Vagina (tissue), 2 donors: ENCODE measurements around the gene PRR23E.

Experiments
- CTCF ChIP-seq, 3 experiments: fragments of 450-650 bp in 2 of 3; fragments of 200-600 bp in 1 of 3; sonication (generic) in 1 of 3; IDR thresholded peaks; one replicate each; pipeline ENCODE4 v1.5.1; 2017 to 2019; ENCODE audit warnings: antibody characterized with exemption in 3 of 3, mild to moderate bottlenecking in 2 of 3, moderate library complexity in 2 of 3
- POLR2AphosphoS5 ChIP-seq, 2 donors: sonication (generic); formaldehyde crosslinking; IDR thresholded peaks; one replicate each; pipeline ENCODE4 v1.9.0; 2017; ENCODE audit warnings: antibody characterized with exemption in 2 of 2, mild to moderate bottlenecking in 2 of 2, low read depth in 1 of 2; ENCODE audit not compliant: insufficient read depth in 1 of 2

GRCh38 chr3:127226457-127226856 is 33.5 kb downstream of the PRR23E start:
- TF ChIP-seq POLR2AphosphoS5 (IDR thresholded peaks at IDR 0.05; ENCODE audit: insufficient read depth in 1 of 2, low read depth in 1 of 2) (no peak), CTCF (IDR thresholded peaks at IDR 0.05) (no peak)
